Gastroesophageal sphincter (tissue), 4 donors: Measurements from ENCODE around the gene SLC35F1. TPM values are rescaled to one million over a fixed set of nuclear protein-coding genes. Genes with fewer than 3 reads are reported as not detected.
"Not testable (repeated sequence)": the region's sequence is repeated elsewhere in the genome, so short reads cannot be mapped to it uniquely, and the experiment has no call there.

Source experiments
- ATAC-seq: fragments of 150-250 bp; one replicate; pipeline ENCODE4 v1.9.1; 2016; ENCODE audit warnings: mild to moderate bottlenecking, moderate library complexity
- H3K27ac ChIP-seq, 4 donors: fragments of 200-600 bp; sonication (generic) in 3 of 4; 1 replicate in 3 of 4; 2 replicates in 1 of 4; pipeline ENCODE4 v1.5.1; 2016 to 2019
- H3K27me3 ChIP-seq: fragments of 200-600 bp; sonication (generic); one replicate; pipeline ENCODE4 v1.5.1; 2019
- H3K36me3 ChIP-seq, 2 donors: fragments of 200-600 bp; sonication (generic); one replicate each; pipeline ENCODE4 v1.5.1; 2019; ENCODE audit warnings: control low read depth in 1 of 2
- H3K4me1 ChIP-seq, 3 donors: fragments of 200-600 bp; sonication (generic); 1 replicate in 2 of 3; 2 replicates in 1 of 3; pipeline ENCODE4 v1.5.1; 2016 to 2019; ENCODE audit warnings: control low read depth in 2 of 3
- H3K4me3 ChIP-seq, 2 donors: fragments of 200-600 bp; sonication (generic); one replicate each; pipeline ENCODE4 v1.5.1; 2019; ENCODE audit warnings: mild to moderate bottlenecking in 1 of 2, moderate library complexity in 1 of 2
- H3K9me3 ChIP-seq, 3 donors: fragments of 200-600 bp; sonication (generic); one replicate each; pipeline ENCODE4 v1.5.1; 2017 to 2019; ENCODE audit warnings: control low read depth in 2 of 3
- EP300 ChIP-seq: sonication (generic); formaldehyde crosslinking; IDR thresholded peaks from one replicate; pipeline ENCODE4 v1.6.1; 2017; ENCODE audit warnings: antibody characterized with exemption, mild to moderate bottlenecking
- POLR2A ChIP-seq, 2 donors: fragments of 450-650 bp; IDR thresholded peaks; one replicate each; pipeline ENCODE4 v1.6.1; 2017; ENCODE audit warnings: antibody characterized with exemption in 2 of 2, mild to moderate bottlenecking in 2 of 2, moderate library complexity in 1 of 2
- POLR2AphosphoS5 ChIP-seq: sonication (generic); formaldehyde crosslinking; IDR thresholded peaks from one replicate; pipeline ENCODE4 v1.6.1; 2017; ENCODE audit warnings: antibody characterized with exemption
- WGBS, 2 donors: methylation state at CpG; one replicate each; pipeline ENCODE4 v1.1.5; 2018; ENCODE audit warnings: low coverage in 1 of 2; 5-methylcytosine and 5-hydroxymethylcytosine counted together
- total RNA-seq, 4 donors: library from RNA; depleted of rRNA; stranded (reverse); fragments of >200 nt; gene quantifications; one replicate each; pipeline ENCODE4 v1.1.0, GENCODE V29; 2016
- TF ChIP-seq, protein P1 (sequence below), 4 experiments: fragments of 200-600 bp in 2 of 4; fragments of 450-650 bp in 2 of 4; sonication (generic) in 1 of 4; IDR thresholded peaks; one replicate each; pipeline ENCODE4 v1.5.1; 2017 to 2019; ENCODE audit warnings: antibody characterized with exemption in 4 of 4, mild to moderate bottlenecking in 2 of 4, moderate library complexity in 2 of 4

Gene SLC35F1
- total RNA-seq, 4 donors from 2014 or later = 4.3 to 7.4 (median 5.9) TPM

DNA sequence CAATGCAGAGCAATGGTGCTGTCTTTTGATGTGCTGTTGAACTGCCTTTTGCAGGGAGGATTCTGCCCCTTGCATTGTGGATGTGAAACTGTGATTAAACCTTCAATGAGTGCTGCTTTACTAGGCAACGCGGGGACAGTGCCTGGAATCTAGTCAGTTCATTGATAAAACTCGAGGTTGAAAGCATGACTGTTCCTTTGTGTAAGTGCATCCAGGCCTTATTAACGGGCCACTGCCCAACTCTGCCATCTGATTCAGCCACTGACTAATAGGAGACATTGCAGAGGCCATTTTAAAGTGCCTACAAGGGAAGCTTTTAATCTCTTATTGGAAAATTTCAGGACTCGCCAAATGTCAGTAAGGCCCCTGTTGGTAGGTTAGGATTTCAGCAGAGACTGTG is 49.3 kb downstream of the SLC35F1 start:
- Histone ChIP-seq H3K9me3 (no peaks in the 10 kb centered on the region), H3K27me3 (no peaks in the 10 kb centered on the region), H3K36me3 (no peaks in the 10 kb centered on the region), H3K4me3 (no peak overlapping the region), H3K27ac (no peak overlapping the region), H3K4me1 (no peaks in the 10 kb centered on the region)
- ATAC-seq = no peak
- TF ChIP-seq EP300 (no peak), POLR2AphosphoS5 (no peak), POLR2A (IDR thresholded peaks at IDR 0.05) (no peak)
- TF ChIP-seq, protein P1, sequence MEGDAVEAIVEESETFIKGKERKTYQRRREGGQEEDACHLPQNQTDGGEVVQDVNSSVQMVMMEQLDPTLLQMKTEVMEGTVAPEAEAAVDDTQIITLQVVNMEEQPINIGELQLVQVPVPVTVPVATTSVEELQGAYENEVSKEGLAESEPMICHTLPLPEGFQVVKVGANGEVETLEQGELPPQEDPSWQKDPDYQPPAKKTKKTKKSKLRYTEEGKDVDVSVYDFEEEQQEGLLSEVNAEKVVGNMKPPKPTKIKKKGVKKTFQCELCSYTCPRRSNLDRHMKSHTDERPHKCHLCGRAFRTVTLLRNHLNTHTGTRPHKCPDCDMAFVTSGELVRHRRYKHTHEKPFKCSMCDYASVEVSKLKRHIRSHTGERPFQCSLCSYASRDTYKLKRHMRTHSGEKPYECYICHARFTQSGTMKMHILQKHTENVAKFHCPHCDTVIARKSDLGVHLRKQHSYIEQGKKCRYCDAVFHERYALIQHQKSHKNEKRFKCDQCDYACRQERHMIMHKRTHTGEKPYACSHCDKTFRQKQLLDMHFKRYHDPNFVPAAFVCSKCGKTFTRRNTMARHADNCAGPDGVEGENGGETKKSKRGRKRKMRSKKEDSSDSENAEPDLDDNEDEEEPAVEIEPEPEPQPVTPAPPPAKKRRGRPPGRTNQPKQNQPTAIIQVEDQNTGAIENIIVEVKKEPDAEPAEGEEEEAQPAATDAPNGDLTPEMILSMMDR (IDR thresholded peaks at IDR 0.05) = no peak
- 55 to 87% methylated on average over 2 of the region's 5 CpGs for WGBS, 2 donors

DNA sequence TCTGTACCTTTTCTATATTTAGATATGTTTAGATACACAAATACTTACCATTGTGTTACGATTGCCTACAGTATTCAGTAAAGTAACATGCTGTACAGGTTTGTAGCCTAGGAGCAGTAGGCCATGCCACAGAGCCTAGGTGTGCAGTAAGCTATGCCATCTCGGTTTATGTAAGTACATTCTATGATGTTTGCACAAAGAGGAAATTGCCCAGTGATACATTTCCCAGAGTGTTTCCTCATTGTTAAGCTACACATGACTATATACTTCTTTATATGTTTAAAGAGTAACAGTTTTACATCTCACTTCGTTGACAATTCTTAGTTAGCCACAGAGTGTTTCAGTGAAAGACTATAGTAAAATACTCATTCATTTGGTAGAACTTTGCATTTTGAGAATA is 51.5 kb downstream of the SLC35F1 start:
- WGBS, 2 donors = 77 to 83% methylated on average over 3 of the region's 3 CpGs
- H3K36me3 ChIP-seq = no peaks in the 10 kb centered on the region
- H3K4me3 ChIP-seq = no peak overlapping the region
- no peak overlapping the region for H3K27ac ChIP-seq
- ATAC-seq = no peak
- H3K4me1 ChIP-seq = no peaks in the 10 kb centered on the region
- no peaks in the 10 kb centered on the region for H3K9me3 ChIP-seq
- H3K27me3 ChIP-seq = peaks cover 9% of the 10 kb centered on the region
- TF ChIP-seq, protein P1 (IDR thresholded peaks at IDR 0.05) = no peak
- TF ChIP-seq POLR2A (IDR thresholded peaks at IDR 0.05) = no peak
- no peak for TF ChIP-seq EP300
- TF ChIP-seq POLR2AphosphoS5 = no peak

DNA sequence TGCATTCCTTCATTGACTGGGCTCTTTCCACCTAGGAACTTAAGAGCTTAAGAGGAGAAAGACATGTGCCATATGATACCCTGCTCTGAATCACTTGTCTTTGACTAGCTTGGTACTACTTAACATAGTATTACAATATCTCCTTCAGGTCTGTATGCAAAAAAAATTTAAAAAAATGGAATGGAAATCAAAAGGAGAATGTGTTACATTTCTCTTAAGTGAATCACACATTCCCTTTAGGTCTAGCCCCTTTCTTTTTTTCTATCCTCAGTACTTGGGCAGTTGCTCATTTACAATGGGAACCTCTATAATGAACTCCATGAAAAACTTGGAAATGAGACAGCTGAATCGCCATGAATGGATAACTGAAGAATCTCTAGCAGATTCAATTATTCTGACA is 53.8 kb downstream of the SLC35F1 start:
- Histone ChIP-seq H3K9me3 (peaks cover 0 to 9% (median 0%) of the 10 kb centered on the region in 3 donors), H3K27ac (no peak overlapping the region), H3K4me3 (no peak overlapping the region), H3K27me3 (peaks cover 9% of the 10 kb centered on the region), H3K4me1 (no peaks in the 10 kb centered on the region), H3K36me3 (no peaks in the 10 kb centered on the region)
- no peak for ATAC-seq
- TF ChIP-seq POLR2AphosphoS5 = no peak
- no peak for TF ChIP-seq EP300
- TF ChIP-seq, protein P1 (IDR thresholded peaks at IDR 0.05) = no peak
- TF ChIP-seq POLR2A (IDR thresholded peaks at IDR 0.05) = no peak
- 89% methylated on average over 1 of the region's 1 CpG; no CpG with 5 or more reads in 1 of the 2 donors for WGBS, 2 donors

DNA sequence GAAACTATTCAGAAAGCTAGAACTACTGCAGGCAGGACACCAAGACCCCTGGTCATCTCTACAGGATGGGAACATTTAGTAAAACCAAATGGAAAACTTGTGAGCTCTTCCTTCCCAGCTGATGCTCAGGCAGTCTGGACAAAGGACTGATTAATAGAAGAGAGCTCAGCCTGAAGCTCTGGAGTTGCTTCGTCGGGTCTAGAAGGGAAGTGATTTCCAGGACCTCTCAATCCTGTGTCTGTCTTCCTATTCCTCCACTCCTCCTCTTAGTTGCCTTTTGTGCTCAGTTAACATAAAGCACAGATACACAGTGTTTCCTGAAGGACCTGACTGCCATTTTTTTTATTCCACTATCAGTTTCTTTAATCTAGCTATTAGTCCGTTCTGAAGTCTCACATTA is 54.2 kb downstream of the SLC35F1 start:
- Histone ChIP-seq H3K4me1 (no peaks in the 10 kb centered on the region), H3K4me3 (no peak overlapping the region), H3K27me3 (peaks cover 9% of the 10 kb centered on the region), H3K27ac (no peak overlapping the region), H3K36me3 (no peaks in the 10 kb centered on the region), H3K9me3 (peaks cover 0 to 9% (median 0%) of the 10 kb centered on the region in 3 donors)
- WGBS, 2 donors = 57 to 89% methylated on average over 2 to 3 of the region's 3 CpGs
- TF ChIP-seq, protein P1 (IDR thresholded peaks at IDR 0.05) = no peak
- no peak for TF ChIP-seq POLR2AphosphoS5
- no peak for TF ChIP-seq EP300
- no peak for TF ChIP-seq POLR2A (IDR thresholded peaks at IDR 0.05)
- no peak for ATAC-seq

DNA sequence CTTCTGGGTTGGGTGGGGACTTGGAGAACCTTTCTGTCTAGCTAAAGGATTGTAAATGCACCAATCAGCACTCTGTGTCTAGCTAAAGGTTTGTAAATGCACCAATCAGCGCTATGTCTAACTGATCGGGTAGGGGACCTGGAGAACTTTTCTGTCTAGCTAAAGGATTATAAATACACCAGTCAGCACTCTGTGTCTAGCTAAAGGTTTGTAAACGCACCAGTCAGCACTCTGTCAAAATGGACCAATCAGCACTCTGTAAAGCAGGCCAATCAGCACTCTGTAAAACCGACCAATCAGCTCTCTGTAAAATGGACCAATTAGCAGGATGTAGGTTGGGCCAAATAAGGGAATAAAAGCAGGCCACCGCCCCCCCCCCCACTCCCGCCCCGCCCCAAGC is 58.7 kb downstream of the SLC35F1 start:
- H3K4me3 ChIP-seq, H3K36me3 ChIP-seq, H3K27ac ChIP-seq, H3K9me3 ChIP-seq, H3K27me3 ChIP-seq, H3K4me1 ChIP-seq, ATAC-seq: not testable (repeated sequence)
- 60% methylated on average over 2 of the region's 7 CpGs; no CpG with 5 or more reads in 1 of the 2 donors for WGBS, 2 donors
